HCT116 (cell line): ENCODE measurements around the gene BCAN. TPM values are rescaled to one million over a fixed set of nuclear protein-coding genes. Genes with fewer than 3 reads are reported as not detected.

Experiments used
- ATAC-seq: fragments of 200-7000 bp; cut with Tn5 transposase; 2 replicates; pipeline ENCODE4 v1.9.1; 2020; ENCODE audit warnings: mild to moderate bottlenecking, moderate library complexity
- BruUV-seq: library from RNA; stranded (reverse); fragments of 400-500 nt; replicated peaks from 2 replicates; lab custom pipeline; 2021; lab: Mats Ljungman, UMichigan
- CTCF ChIA-PET: fragments of 300-600 bp; sonication (Branson Sonifier 250); formaldehyde crosslinking; loops from one replicate; lab custom pipeline; 2021; ENCODE audit warnings: antibody characterized with exemption; lab: Charles Lee
- POLR2A ChIA-PET: fragments of 300-600, 350-600 bp; sonication (Branson Sonifier 250); formaldehyde crosslinking; loops from one replicate; lab custom pipeline; 2021; ENCODE audit warnings: antibody characterized with exemption; lab: Charles Lee
- RAD21 ChIA-PET, 2 experiments: fragments of 300-600 bp; sonication (Branson Sonifier 250); formaldehyde crosslinking; loops; one replicate each; lab custom pipeline; 2023; ENCODE audit warnings: low total read pairs in 2 of 2; ENCODE audit not compliant: uncharacterized antibody in 2 of 2, unreplicated experiment in 2 of 2, low non-redundant PET in 1 of 2; lab: Charles Lee
- DNase-seq: peaks from one replicate; pipeline ENCODE4 v3.0.0-alpha.2; 2010; ENCODE audit warnings: low read depth, low spot score
- H2AFZ ChIP-seq: fragments of 200-600 bp; shearing (Covaris generic), sonication (generic); 2 replicates; pipeline ENCODE4 v1.6.1; 2017; ENCODE audit warnings: low read depth, mixed run types, mixed read lengths, antibody characterized with exemption, low read length; ENCODE audit not compliant: poor library complexity, severe bottlenecking
- H3K27ac ChIP-seq: 2 replicates; pipeline ENCODE4 v1.5.1; 2012; ENCODE audit warnings: low read depth, low read length
- H3K27me3 ChIP-seq: fragments of 200-600 bp; sonication (generic); 2 replicates; pipeline ENCODE4 v1.6.1; 2016; ENCODE audit warnings: mixed run types, low read length, mixed read lengths; ENCODE audit not compliant: insufficient read depth
- H3K36me3 ChIP-seq, 2 experiments: fragments of 200-500 bp in 1 of 2; fragments of 200-600 bp in 1 of 2; sonication (Bioruptor generic) in 1 of 2; sonication (generic) in 1 of 2; 2 replicates each; pipeline versions ENCODE4 v1.5.1 to v1.6.1; 2014 to 2016; ENCODE audit warnings: low read length in 2 of 2, inconsistent platforms in 1 of 2, mixed read lengths in 1 of 2, mixed run types in 1 of 2; ENCODE audit not compliant: insufficient read depth in 2 of 2, control insufficient read depth in 1 of 2
- H3K4me1 ChIP-seq, 2 experiments: fragments of 200-600 bp in 1 of 2; sonication (generic) in 1 of 2; 2 replicates each; pipeline versions ENCODE4 v1.5.1 to v1.6.1; 2012 to 2017; ENCODE audit warnings: low read length in 2 of 2, inconsistent platforms in 1 of 2, mild to moderate bottlenecking in 1 of 2, mixed read lengths in 1 of 2, mixed run types in 1 of 2, moderate library complexity in 1 of 2; ENCODE audit not compliant: insufficient read depth in 2 of 2, control insufficient read depth in 1 of 2
- H3K4me2 ChIP-seq: fragments of 200-600 bp; sonication (generic); 2 replicates; pipeline ENCODE4 v1.6.1; 2017; ENCODE audit warnings: mixed run types, low read length, mixed read lengths
- H3K4me3 ChIP-seq, 2 experiments: fragments of 200-600 bp in 1 of 2; sonication (generic) in 1 of 2; replicated peaks in 1 of 2; 2 replicates each; pipeline ENCODE4 v1.5.1; 2011 to 2016; ENCODE audit warnings: low read length in 2 of 2, control low read depth in 1 of 2, low read depth in 1 of 2, mild to moderate bottlenecking in 1 of 2, mixed read lengths in 1 of 2, mixed run types in 1 of 2
- H3K79me2 ChIP-seq: fragments of 200-600 bp; sonication (generic); 2 replicates; pipeline ENCODE4 v1.6.1; 2017; ENCODE audit warnings: mild to moderate bottlenecking, mixed run types, low read length, moderate library complexity, mixed read lengths; ENCODE audit not compliant: insufficient read depth
- H3K9ac ChIP-seq: fragments of 200-600 bp; sonication (generic); 2 replicates; pipeline ENCODE4 v1.6.1; 2016; ENCODE audit warnings: low read length, mixed read lengths
- H3K9me2 ChIP-seq: fragments of 200-600 bp; sonication (generic), shearing (Covaris generic); 2 replicates; pipeline ENCODE4 v1.6.1; 2017; ENCODE audit warnings: mixed run types, mild to moderate bottlenecking, moderate library complexity; ENCODE audit not compliant: insufficient read depth
- H3K9me3 ChIP-seq, 2 experiments: fragments of 200-500 bp in 1 of 2; fragments of 200-600 bp in 1 of 2; sonication (Bioruptor generic) in 1 of 2; sonication (generic) in 1 of 2; 2 replicates each; pipeline ENCODE4 v1.6.1; 2014 to 2017; ENCODE audit warnings: low read length in 2 of 2, mixed read lengths in 2 of 2, inconsistent platforms in 1 of 2, low read depth in 1 of 2, mild to moderate bottlenecking in 1 of 2, mixed run types in 1 of 2, moderate library complexity in 1 of 2; ENCODE audit not compliant: control insufficient read depth in 1 of 2, insufficient read depth in 1 of 2
- H4K20me1 ChIP-seq: fragments of 200-600 bp; sonication (generic), shearing (Covaris generic); 2 replicates; pipeline ENCODE4 v1.6.1; 2017; ENCODE audit warnings: mixed run types, mild to moderate bottlenecking, moderate library complexity; ENCODE audit not compliant: insufficient read depth
- ELF1 ChIP-seq: IDR thresholded peaks from 2 replicates; pipeline ENCODE4 v1.6.1; 2012; ENCODE audit warnings: low read depth, borderline replicate concordance
- EZH2 ChIP-seq: fragments of 200-600 bp; sonication (generic); IDR thresholded peaks from 2 replicates; pipeline ENCODE4 v1.6.1; 2017; ENCODE audit warnings: antibody characterized with exemption, mixed run types
- JUND ChIP-seq: IDR thresholded peaks from 2 replicates; pipeline ENCODE4 v1.6.1; 2012
- POLR2A ChIP-seq: IDR thresholded peaks from 2 replicates; pipeline ENCODE4 v1.7.0; 2011; ENCODE audit warnings: borderline replicate concordance; ENCODE audit not compliant: insufficient read depth, insufficient read length; ENCODE audit errors: extremely low read depth
- POLR2AphosphoS5 ChIP-seq: IDR thresholded peaks from 2 replicates; pipeline ENCODE4 v1.6.1; 2011; ENCODE audit warnings: mild to moderate bottlenecking, low read depth, low read length, moderate library complexity
- SIN3A ChIP-seq: IDR thresholded peaks from 2 replicates; pipeline ENCODE4 v1.6.1; 2012; ENCODE audit warnings: low read depth
- SP1 ChIP-seq: IDR thresholded peaks from 2 replicates; pipeline ENCODE4 v1.6.1; 2012; ENCODE audit warnings: low read depth
- TCF7L2 ChIP-seq: IDR thresholded peaks from 2 replicates; pipeline ENCODE4 v1.7.0; 2011; ENCODE audit warnings: borderline replicate concordance, inconsistent platforms; ENCODE audit not compliant: insufficient read depth, insufficient read length; ENCODE audit errors: extremely low read depth
- YY1 ChIP-seq: IDR thresholded peaks from 2 replicates; pipeline ENCODE4 v1.6.1; 2011; ENCODE audit warnings: low read length, low read depth, moderate library complexity, mild to moderate bottlenecking; ENCODE audit not compliant: insufficient replicate concordance; ENCODE audit errors: extremely low read depth
- ZFX ChIP-seq: fragments of 450-650 bp; IDR thresholded peaks from 2 replicates; pipeline ENCODE4 v1.6.1; 2017
- intact Hi-C: fragments of 100-400 bp; cut with micrococcal nuclease; formaldehyde crosslinking; loops from 2 replicates; pipeline ENCODE4 v1.10.0; 2022
- total RNA-seq: library from RNA; stranded (reverse); gene quantifications from one replicate; pipeline ENCODE4 v1.2.1, GENCODE V29; 2021; ENCODE audit not compliant: unreplicated experiment
- TF ChIP-seq, protein P1 (sequence below): IDR thresholded peaks from 2 replicates; pipeline ENCODE4 v1.6.1; 2012; ENCODE audit warnings: low read depth
- TF ChIP-seq, protein P2 (sequence below): IDR thresholded peaks from 2 replicates; pipeline ENCODE4 v1.6.1; 2011; ENCODE audit warnings: mild to moderate bottlenecking, low read length, moderate library complexity; ENCODE audit not compliant: insufficient replicate concordance; ENCODE audit errors: extremely low read depth
- TF ChIP-seq, protein P3 (sequence below): IDR thresholded peaks from 2 replicates; pipeline ENCODE4 v1.6.1; 2012

Gene BCAN
- total RNA-seq, 1 experiment from 2014 or later = not detected

DNA sequence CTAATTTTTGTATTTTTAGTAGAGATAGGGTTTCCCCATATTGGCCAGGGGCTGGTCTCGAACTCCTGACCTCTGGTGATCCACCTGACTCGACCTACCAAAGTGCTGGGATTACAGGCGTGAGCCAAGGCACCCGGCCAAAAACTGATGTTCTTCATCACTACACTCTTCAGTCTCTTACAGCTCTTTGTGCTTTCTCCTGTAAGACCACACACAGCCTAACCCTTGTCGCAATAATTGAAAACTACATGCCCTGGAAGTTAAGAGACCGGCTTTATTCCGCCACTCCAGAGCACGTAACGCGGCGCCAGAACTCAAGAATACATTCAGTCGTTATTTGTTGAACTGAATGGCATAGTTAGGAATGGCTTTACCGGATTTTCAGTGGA is 41.2 kb upstream of the BCAN start:
- Histone ChIP-seq H3K4me1 (peaks cover 11 to 29% of the 10 kb centered on the region in 2 experiments), H3K79me2 (peaks cover 58% of the 10 kb centered on the region), H4K20me1 (no peaks in the 10 kb centered on the region), H3K4me3 (peak overlapping the region; percentile 70 to 88), H3K27ac (peak overlapping the region; percentile 75), H3K36me3 (peaks cover 18 to 34% of the 10 kb centered on the region in 2 experiments; a peak in 3 of 4 replicates), H3K9me3 (no peaks in the 10 kb centered on the region), H3K27me3 (no peaks in the 10 kb centered on the region), H2AFZ (no peak overlapping the region), H3K4me2 (peak overlapping the region; percentile 87), H3K9me2 (no peaks in the 10 kb centered on the region), H3K9ac (peak overlapping the region; percentile 97)
- CTCF ChIA-PET = no interaction called here
- RAD21 ChIA-PET = no interaction called here
- TF ChIP-seq, protein P1, sequence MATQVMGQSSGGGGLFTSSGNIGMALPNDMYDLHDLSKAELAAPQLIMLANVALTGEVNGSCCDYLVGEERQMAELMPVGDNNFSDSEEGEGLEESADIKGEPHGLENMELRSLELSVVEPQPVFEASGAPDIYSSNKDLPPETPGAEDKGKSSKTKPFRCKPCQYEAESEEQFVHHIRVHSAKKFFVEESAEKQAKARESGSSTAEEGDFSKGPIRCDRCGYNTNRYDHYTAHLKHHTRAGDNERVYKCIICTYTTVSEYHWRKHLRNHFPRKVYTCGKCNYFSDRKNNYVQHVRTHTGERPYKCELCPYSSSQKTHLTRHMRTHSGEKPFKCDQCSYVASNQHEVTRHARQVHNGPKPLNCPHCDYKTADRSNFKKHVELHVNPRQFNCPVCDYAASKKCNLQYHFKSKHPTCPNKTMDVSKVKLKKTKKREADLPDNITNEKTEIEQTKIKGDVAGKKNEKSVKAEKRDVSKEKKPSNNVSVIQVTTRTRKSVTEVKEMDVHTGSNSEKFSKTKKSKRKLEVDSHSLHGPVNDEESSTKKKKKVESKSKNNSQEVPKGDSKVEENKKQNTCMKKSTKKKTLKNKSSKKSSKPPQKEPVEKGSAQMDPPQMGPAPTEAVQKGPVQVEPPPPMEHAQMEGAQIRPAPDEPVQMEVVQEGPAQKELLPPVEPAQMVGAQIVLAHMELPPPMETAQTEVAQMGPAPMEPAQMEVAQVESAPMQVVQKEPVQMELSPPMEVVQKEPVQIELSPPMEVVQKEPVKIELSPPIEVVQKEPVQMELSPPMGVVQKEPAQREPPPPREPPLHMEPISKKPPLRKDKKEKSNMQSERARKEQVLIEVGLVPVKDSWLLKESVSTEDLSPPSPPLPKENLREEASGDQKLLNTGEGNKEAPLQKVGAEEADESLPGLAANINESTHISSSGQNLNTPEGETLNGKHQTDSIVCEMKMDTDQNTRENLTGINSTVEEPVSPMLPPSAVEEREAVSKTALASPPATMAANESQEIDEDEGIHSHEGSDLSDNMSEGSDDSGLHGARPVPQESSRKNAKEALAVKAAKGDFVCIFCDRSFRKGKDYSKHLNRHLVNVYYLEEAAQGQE = no peak
- TF ChIP-seq SIN3A = no peak
- no peak for TF ChIP-seq ZFX
- POLR2A ChIA-PET = interaction anchor here (1.4 kb wide), 1 partner anchor 14 kb away, joined by 3 read pairs; no protein-coding TSS in a partner anchor
- no peak for DNase-seq
- intact Hi-C loops = no loop called here
- TSS peak; percentile 66 for BruUV-seq
- ATAC-seq = no peak

DNA sequence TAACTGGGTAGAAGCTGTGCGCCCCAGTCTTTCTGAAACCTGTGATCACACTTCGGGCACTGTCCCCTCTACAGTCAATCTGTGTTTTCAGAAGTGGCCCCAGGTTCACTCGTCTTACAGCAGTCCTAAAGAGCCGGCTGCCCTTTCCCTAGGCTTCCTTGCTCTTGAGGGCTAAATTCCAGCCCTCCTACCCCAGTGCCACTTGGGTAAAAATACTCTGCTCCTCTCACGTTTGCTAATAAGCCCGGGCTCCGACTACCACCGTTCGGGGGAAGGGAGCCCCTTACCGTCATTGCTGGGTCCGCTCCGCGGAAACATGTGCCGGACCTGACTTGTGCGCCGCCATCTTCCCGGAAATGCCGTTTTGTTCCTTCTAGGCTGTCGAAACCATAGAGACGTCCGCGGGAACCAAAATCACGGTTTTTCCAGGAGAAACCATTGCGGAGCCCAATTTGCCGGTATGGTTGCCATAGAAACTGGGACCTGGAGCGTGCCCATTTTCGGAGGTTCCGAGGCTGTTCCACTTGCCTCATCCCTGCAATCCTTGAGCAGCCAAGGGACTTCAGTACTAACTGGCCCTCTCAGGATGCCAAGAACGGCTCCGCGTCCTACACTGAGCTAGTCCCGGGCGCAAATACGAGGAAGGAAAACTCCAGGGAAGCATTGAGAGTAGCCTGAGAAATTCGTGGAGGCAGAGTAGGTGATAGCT is 40.6 kb upstream of the BCAN start, which contains the start of gene GPATCH4:
GPATCH4 (minus strand) TSS at position 358 of the 709 bp plus-strand sequence.
- Histone ChIP-seq H2AFZ (peak within 1 kb of the TSS; percentile 60), H3K4me3 (peak within 1 kb of the TSS; percentile 70 to 88), H4K20me1 (no peaks in the 10 kb centered on the region), H3K4me2 (peak within 1 kb of the TSS; percentile 87), H3K27ac (peak within 1 kb of the TSS; percentile 75), H3K79me2 (peaks cover 58% of the 10 kb centered on the region), H3K9me3 (no peaks in the 10 kb centered on the region), H3K9ac (peak within 1 kb of the TSS; percentile 97), H3K36me3 (peaks cover 13 to 29% of the 10 kb centered on the region in 2 experiments; a peak in 3 of 4 replicates), H3K4me1 (peaks cover 11 to 29% of the 10 kb centered on the region in 2 experiments), H3K9me2 (no peaks in the 10 kb centered on the region), H3K27me3 (no peaks in the 10 kb centered on the region)
- DNase-seq = peak; percentile 81
- BruUV-seq = no TSS peak
- ChIA-PET CTCF (interaction anchor here (1.7 kb wide), 1 partner anchor 8 kb away, joined by 7 read pairs; no protein-coding TSS in a partner anchor), RAD21 (no interaction called here), POLR2A (interaction anchor here (1.4 kb wide), 1 partner anchor 14 kb away, joined by 3 read pairs; no protein-coding TSS in a partner anchor)
- intact Hi-C loops = no loop called here
- ATAC-seq = peak; percentile 61
- TF ChIP-seq EZH2 = no peak
- peak; percentile 52 for TF ChIP-seq POLR2A
- no peak for TF ChIP-seq TCF7L2
- TF ChIP-seq SIN3A = peak; percentile 100
- TF ChIP-seq YY1 = peak; percentile 99
- TF ChIP-seq POLR2AphosphoS5 = peak; percentile 89
- TF ChIP-seq ELF1 = peak; percentile 84; the same call in 1 of the 2 replicates
- TF ChIP-seq, protein P2, sequence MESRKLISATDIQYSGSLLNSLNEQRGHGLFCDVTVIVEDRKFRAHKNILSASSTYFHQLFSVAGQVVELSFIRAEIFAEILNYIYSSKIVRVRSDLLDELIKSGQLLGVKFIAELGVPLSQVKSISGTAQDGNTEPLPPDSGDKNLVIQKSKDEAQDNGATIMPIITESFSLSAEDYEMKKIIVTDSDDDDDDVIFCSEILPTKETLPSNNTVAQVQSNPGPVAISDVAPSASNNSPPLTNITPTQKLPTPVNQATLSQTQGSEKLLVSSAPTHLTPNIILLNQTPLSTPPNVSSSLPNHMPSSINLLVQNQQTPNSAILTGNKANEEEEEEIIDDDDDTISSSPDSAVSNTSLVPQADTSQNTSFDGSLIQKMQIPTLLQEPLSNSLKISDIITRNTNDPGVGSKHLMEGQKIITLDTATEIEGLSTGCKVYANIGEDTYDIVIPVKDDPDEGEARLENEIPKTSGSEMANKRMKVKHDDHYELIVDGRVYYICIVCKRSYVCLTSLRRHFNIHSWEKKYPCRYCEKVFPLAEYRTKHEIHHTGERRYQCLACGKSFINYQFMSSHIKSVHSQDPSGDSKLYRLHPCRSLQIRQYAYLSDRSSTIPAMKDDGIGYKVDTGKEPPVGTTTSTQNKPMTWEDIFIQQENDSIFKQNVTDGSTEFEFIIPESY = peak; percentile 65
- TF ChIP-seq, protein P3, sequence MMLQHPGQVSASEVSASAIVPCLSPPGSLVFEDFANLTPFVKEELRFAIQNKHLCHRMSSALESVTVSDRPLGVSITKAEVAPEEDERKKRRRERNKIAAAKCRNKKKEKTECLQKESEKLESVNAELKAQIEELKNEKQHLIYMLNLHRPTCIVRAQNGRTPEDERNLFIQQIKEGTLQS = no peak
- TF ChIP-seq JUND = no peak
- peak; percentile 34; the same call in 1 of the 2 replicates for TF ChIP-seq SP1
